AG10803 (cell line): ENCODE measurements around the gene TBX18.

Experiments
- DNase-seq: peaks from one replicate; pipeline ENCODE4 v3.0.0; 2010; ENCODE audit warnings: low read depth
- H3K4me3 ChIP-seq: 2 replicates; pipeline ENCODE4 v1.5.1; 2011; ENCODE audit warnings: mild to moderate bottlenecking, low read length, control low read depth
- TF ChIP-seq, protein P1 (sequence below): conservative IDR thresholded peaks from 2 replicates; pipeline ENCODE4 v1.5.1; 2011; ENCODE audit warnings: mild to moderate bottlenecking, low read length, control low read depth, inconsistent platforms

The TBX18 gene

DNA sequence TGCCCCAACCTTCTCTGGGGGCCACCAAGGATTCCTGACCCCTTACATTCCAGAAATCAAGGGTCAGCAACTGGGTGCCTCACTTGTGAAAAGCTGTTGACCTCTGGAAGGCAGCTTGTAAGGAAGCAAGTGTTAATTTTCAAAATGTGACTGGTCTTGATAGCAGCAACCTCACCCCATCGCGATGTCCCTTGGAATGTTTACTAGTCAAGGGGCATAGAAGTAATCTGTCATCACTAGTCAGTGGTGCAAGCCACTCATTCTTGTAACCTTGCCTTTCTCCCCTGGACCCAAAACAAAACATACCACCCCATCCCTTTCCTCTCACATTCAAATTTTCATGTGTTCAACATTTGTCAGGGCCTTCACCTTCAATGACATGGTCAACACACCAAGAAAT is 30.5 kb downstream of the TBX18 start:
- TF ChIP-seq, protein P1, sequence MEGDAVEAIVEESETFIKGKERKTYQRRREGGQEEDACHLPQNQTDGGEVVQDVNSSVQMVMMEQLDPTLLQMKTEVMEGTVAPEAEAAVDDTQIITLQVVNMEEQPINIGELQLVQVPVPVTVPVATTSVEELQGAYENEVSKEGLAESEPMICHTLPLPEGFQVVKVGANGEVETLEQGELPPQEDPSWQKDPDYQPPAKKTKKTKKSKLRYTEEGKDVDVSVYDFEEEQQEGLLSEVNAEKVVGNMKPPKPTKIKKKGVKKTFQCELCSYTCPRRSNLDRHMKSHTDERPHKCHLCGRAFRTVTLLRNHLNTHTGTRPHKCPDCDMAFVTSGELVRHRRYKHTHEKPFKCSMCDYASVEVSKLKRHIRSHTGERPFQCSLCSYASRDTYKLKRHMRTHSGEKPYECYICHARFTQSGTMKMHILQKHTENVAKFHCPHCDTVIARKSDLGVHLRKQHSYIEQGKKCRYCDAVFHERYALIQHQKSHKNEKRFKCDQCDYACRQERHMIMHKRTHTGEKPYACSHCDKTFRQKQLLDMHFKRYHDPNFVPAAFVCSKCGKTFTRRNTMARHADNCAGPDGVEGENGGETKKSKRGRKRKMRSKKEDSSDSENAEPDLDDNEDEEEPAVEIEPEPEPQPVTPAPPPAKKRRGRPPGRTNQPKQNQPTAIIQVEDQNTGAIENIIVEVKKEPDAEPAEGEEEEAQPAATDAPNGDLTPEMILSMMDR, result no peak
- H3K4me3 ChIP-seq, result no peak overlapping the region
- no peak for DNase-seq

DNA sequence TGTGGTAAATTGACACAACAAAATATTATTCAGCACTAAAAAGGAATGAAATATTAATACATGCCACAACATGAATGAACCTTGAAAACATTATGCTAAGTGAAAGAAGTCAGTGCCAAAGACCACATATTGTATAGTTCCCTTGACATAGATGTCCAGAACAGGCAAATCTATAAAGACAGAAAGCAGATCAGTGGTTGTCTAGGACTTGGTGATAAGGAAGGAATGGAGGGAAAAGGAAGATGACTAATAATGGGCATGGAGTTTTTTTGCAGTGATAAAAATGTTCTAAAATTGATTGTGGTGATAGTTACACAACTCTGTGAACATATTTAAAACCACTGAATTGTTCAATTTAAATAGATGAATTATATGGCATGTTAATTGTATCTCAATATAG is 32.5 kb downstream of the TBX18 start:
- TF ChIP-seq, protein P1, result no peak
- H3K4me3 ChIP-seq, result no peak overlapping the region
- no peak for DNase-seq

DNA sequence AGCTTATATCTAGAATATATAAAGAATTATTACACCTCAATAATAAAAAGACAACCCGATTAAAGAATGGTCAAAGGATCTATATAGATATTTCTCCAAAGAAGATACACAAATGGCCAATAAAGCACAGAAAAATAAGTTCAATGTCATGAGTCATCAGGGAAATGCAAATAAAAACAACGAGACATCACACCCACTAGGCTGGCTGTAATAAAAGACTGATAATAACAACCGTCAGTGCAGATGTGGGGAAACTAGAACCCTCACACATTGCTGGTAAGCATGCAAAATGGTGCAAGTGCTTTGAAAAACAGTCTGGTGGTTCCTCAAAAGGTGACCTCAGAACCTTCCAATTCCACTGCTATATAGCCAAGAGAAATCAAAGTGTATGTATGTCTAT is 33.0 kb downstream of the TBX18 start:
- TF ChIP-seq, protein P1, result no peak
- H3K4me3 ChIP-seq, result no peak overlapping the region
- no peak for DNase-seq

DNA sequence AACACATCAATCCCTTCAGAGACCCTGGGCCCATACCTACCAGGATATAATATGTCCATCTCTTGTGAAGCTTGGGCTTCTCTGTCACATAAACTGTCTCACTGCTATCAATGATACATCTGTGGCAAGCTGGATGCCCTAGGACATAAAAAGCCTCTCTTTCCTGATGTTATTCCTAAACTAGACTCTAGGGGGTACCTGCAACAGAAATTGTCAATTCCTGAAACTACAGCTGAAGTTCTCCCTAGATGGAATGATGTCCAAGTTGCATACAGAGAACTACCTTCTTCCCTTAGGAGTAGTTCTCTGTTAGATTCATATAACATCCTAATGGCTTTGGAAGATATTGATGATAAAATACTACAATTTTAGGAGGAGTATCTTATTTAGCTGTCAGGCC is 35.8 kb downstream of the TBX18 start:
- peak; percentile 23 for DNase-seq
- TF ChIP-seq, protein P1, result peak; percentile 57
- no peak overlapping the region for H3K4me3 ChIP-seq

DNA sequence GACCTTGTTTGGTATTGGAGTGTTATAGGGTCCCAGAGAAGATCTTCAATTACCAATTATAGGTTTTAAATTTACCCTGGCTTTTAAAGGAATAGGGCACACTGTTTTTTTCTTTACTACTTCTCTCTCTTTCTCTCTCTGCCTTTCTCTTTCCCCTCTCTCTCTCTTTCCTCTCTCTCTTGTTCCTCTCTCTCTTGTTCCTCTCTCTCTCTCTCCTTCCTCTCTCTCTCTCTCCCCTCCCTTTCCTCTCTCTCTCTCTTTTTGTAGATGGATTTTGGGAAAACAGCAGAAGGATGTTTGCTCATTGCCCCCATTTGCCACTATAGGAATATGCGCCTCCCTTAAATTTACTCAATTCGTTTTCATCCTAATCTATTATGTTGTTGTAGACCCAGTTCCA is 45.2 kb downstream of the TBX18 start:
- no peak for DNase-seq
- H3K4me3 ChIP-seq, result no peak overlapping the region
- TF ChIP-seq, protein P1, result no peak

DNA sequence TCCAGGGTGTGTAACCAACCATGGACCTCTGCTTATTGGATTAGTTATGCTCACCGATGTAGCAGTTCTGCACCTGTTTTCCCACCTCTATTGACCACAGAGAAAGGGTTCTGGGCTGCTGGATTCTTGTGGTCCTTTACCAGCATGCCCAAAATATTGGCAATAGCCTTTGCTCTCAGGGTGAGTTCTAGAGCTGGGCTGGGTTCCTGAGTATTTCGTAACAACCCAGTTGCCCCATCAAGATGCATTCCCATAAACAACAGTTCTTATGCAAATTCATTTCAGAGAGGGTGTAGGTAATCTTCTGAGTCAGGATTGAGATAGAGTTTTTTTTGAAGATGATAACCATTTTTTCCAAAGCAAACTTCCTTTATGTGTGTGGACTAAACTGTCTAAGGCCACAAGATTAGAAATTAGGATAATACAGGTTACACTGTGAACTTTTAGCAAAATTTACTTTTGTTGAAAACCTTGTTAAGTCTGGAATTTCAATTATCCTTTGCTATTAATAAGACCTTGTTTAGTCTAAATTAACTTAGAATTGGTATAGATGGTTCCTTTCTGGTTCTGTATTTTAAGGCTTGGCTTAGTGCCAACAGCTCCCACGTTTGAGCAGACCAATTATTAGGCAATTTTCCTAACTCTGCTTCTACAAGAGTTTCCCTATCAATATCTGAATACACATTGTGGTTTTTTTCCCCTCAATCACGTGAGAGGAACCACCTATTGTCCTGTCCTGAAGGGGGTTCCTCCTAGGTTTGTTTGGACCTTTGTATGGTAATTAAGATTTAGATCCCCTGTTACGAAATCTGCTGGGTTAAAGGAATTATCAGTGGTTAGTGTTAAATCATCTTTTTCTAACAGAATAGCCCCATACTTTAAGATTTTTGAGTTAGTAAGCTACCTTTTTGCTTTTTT is 46.1 kb downstream of the TBX18 start:
- no peak for DNase-seq
- H3K4me3 ChIP-seq, result no peak overlapping the region
- TF ChIP-seq, protein P1, result no peak

DNA sequence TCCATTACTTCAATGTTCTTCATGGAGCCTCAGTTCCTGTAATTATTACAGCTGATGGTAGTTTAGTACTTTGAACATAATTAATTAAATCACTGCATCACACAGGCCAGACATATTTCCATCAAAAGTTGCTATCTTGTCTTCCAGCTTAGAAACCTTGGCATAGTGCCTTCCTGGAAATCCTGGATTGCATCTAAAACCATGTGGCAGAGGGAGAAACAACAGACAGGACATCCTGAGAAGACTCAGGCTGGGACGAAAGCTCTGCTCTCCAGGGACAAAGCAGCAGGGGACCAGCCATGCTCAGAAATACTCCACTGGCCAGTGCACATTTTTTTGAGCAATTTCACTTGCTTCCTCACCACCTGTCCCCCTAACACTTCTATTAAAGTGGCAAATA is 55.3 kb downstream of the TBX18 start:
- H3K4me3 ChIP-seq, result no peak overlapping the region
- DNase-seq, result no peak
- TF ChIP-seq, protein P1, result no peak
